HEK293 (cell line): ENCODE measurements around the gene GBF1.

Experiments used
- CTCF ChIA-PET: fragments of 350-600 bp; formaldehyde crosslinking; extraction: SDS; loops from one replicate; lab custom pipeline; 2021; ENCODE audit warnings: antibody characterized with exemption; lab: Yijun Ruan, JAX
- POLR2A ChIA-PET: fragments of 300-600 bp; formaldehyde crosslinking; extraction: SDS; loops from one replicate; lab custom pipeline; 2020; ENCODE audit warnings: antibody characterized with exemption, inconsistent platforms; lab: Yijun Ruan, JAX
- H3K27ac ChIP-seq: fragments of 200-500 bp; sonication (Bioruptor generic); 2 replicates; pipeline ENCODE4 v1.5.1; 2014; ENCODE audit warnings: low read depth, low read length, control low read depth, inconsistent platforms; ENCODE audit errors: extremely low read depth
- H3K36me3 ChIP-seq, 2 experiments: fragments of 200-500 bp in 1 of 2; sonication (Bioruptor generic) in 1 of 2; 1 replicate in 1 of 2; 2 replicates in 1 of 2; pipeline ENCODE4 v1.5.1; 2014 to 2017; ENCODE audit warnings: inconsistent platforms in 2 of 2, low read length in 2 of 2; ENCODE audit not compliant: control insufficient read depth in 2 of 2, insufficient read depth in 1 of 2
- H3K4me1 ChIP-seq: fragments of 200-500 bp; sonication (Bioruptor generic); 2 replicates; pipeline ENCODE4 v1.5.1; 2014; ENCODE audit warnings: mild to moderate bottlenecking, low read length, inconsistent platforms; ENCODE audit not compliant: control insufficient read depth, insufficient read depth
- H3K4me3 ChIP-seq: 2 replicates; pipeline ENCODE4 v1.5.1; 2011; ENCODE audit warnings: low read depth, mild to moderate bottlenecking, control low read depth, low read length, moderate library complexity
- H3K9me3 ChIP-seq: fragments of 200-500 bp; sonication (Bioruptor generic); 2 replicates; pipeline ENCODE4 v1.5.1; 2014; ENCODE audit warnings: low read depth, low read length, inconsistent platforms; ENCODE audit not compliant: control insufficient read depth, insufficient read depth
- GFI1B ChIP-seq: fragments of 450-650 bp; formaldehyde crosslinking; IDR thresholded peaks from 2 replicates; pipeline ENCODE4 v1.5.1; 2016; ENCODE audit warnings: missing biosample characterization, missing genetic modification characterization
- KLF1 ChIP-seq: fragments of 450-650 bp; formaldehyde crosslinking; IDR thresholded peaks from 2 replicates; pipeline ENCODE4 v1.5.1; 2016; ENCODE audit warnings: missing biosample characterization, missing genetic modification characterization
- SCRT2 ChIP-seq: fragments of 450-650 bp; formaldehyde crosslinking; IDR thresholded peaks from 2 replicates; pipeline ENCODE4 v1.5.1; 2016; ENCODE audit warnings: missing biosample characterization, missing genetic modification characterization
- SP2 ChIP-seq: fragments of 450-650 bp; formaldehyde crosslinking; IDR thresholded peaks from 2 replicates; pipeline ENCODE4 v1.5.1; 2016; ENCODE audit warnings: missing biosample characterization, missing genetic modification characterization
- WT1 ChIP-seq: fragments of 450-650 bp; formaldehyde crosslinking; IDR thresholded peaks from 2 replicates; pipeline ENCODE4 v1.5.1; 2016; ENCODE audit warnings: missing biosample characterization, missing genetic modification characterization
- ZBTB20 ChIP-seq: fragments of 450-650 bp; formaldehyde crosslinking; IDR thresholded peaks from 2 replicates; pipeline ENCODE4 v1.5.1; 2016; ENCODE audit warnings: missing biosample characterization, missing genetic modification characterization
- ZBTB8A ChIP-seq: fragments of 450-650 bp; formaldehyde crosslinking; IDR thresholded peaks from 2 replicates; pipeline ENCODE4 v1.5.1; 2016; ENCODE audit warnings: missing biosample characterization, missing genetic modification characterization
- ZNF214 ChIP-seq: fragments of 450-650 bp; formaldehyde crosslinking; IDR thresholded peaks from 2 replicates; pipeline ENCODE4 v1.5.1; 2017; ENCODE audit warnings: missing biosample characterization, mild to moderate bottlenecking, missing genetic modification characterization, borderline replicate concordance
- ZNF335 ChIP-seq: fragments of 450-650 bp; formaldehyde crosslinking; conservative IDR thresholded peaks from 2 replicates; pipeline ENCODE4 v1.5.1; 2016; ENCODE audit warnings: missing biosample characterization, missing genetic modification characterization
- ZNF341 ChIP-seq: fragments of 450-650 bp; formaldehyde crosslinking; IDR thresholded peaks from 2 replicates; pipeline ENCODE4; 2016; ENCODE audit warnings: low read depth, missing biosample characterization, missing genetic modification characterization
- ZNF433 ChIP-seq: fragments of 450-650 bp; formaldehyde crosslinking; IDR thresholded peaks from 2 replicates; pipeline ENCODE4 v1.5.1; 2016; ENCODE audit warnings: missing biosample characterization, missing genetic modification characterization, low read depth
- ZNF610 ChIP-seq: fragments of 450-650 bp; formaldehyde crosslinking; IDR thresholded peaks from 2 replicates; pipeline ENCODE4 v1.5.1; 2016; ENCODE audit warnings: missing biosample characterization, missing genetic modification characterization, borderline replicate concordance
- ZNF623 ChIP-seq: fragments of 450-650 bp; formaldehyde crosslinking; IDR thresholded peaks from 2 replicates; pipeline ENCODE4 v1.5.1; 2016; ENCODE audit warnings: missing biosample characterization, missing genetic modification characterization
- ZNF658 ChIP-seq: fragments of 450-650 bp; formaldehyde crosslinking; IDR thresholded peaks from 2 replicates; pipeline ENCODE4; 2016; ENCODE audit warnings: missing biosample characterization, missing genetic modification characterization
- ZNF76 ChIP-seq: fragments of 450-650 bp; formaldehyde crosslinking; IDR thresholded peaks from 2 replicates; pipeline ENCODE4; 2016; ENCODE audit warnings: low read depth, missing biosample characterization, missing genetic modification characterization, borderline replicate concordance
- TF ChIP-seq, protein P1 (sequence below): fragments of 450-650 bp; formaldehyde crosslinking; IDR thresholded peaks from 2 replicates; pipeline ENCODE4 v1.5.1; 2016; ENCODE audit warnings: missing biosample characterization, missing genetic modification characterization
- TF ChIP-seq, protein P2 (sequence below): fragments of 450-650 bp; formaldehyde crosslinking; IDR thresholded peaks from 2 replicates; pipeline ENCODE4 v1.5.1; 2016; ENCODE audit warnings: missing biosample characterization, missing genetic modification characterization
- TF ChIP-seq, protein P3 (sequence below): fragments of 450-650 bp; formaldehyde crosslinking; IDR thresholded peaks from 2 replicates; pipeline ENCODE4 v1.5.1; 2016; ENCODE audit warnings: missing biosample characterization, missing genetic modification characterization, low read depth

Gene GBF1

DNA sequence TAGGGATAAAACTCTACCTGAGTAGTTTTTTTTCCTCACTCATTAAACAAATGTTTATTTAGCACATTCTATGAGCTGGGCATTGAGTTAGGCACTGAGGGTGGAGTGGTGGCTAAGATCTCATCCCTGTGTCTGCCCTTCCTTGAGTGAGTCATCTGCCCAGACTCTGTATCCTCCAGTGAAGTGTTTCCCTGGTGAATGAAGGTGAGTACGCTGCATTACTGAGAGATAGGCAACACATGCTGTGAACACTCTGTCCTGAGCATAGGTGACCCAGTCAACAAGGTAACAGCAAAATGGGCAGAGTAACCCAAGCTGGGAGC is 9.8 kb upstream of the GBF1 start:
- H3K36me3 ChIP-seq: no peaks in the 10 kb centered on the region
- CTCF ChIA-PET: interaction anchor here (0.5 to 17.5 kb wide), 6 partner anchors 9 to 978 kb away, joined by 3 to 531 read pairs (median 5); partner anchors contain the start of gene GBF1
- POLR2A ChIA-PET: interaction anchor here (1.9 kb wide), 1 partner anchor 10 kb away, joined by 8 read pairs; the partner anchor contains the start of gene GBF1
- TF ChIP-seq SCRT2 (tag by site-specific recombination): no peak
- TF ChIP-seq, protein P1, sequence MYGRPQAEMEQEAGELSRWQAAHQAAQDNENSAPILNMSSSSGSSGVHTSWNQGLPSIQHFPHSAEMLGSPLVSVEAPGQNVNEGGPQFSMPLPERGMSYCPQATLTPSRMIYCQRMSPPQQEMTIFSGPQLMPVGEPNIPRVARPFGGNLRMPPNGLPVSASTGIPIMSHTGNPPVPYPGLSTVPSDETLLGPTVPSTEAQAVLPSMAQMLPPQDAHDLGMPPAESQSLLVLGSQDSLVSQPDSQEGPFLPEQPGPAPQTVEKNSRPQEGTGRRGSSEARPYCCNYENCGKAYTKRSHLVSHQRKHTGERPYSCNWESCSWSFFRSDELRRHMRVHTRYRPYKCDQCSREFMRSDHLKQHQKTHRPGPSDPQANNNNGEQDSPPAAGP (tag by site-specific recombination): 0 out of 2 replicates have a peak, but pooled peaks have one; percentile 35
- H3K27ac ChIP-seq: no peak overlapping the region
- no peak overlapping the region for H3K4me3 ChIP-seq
- no peaks in the 10 kb centered on the region for H3K9me3 ChIP-seq
- no peaks in the 10 kb centered on the region for H3K4me1 ChIP-seq

DNA sequence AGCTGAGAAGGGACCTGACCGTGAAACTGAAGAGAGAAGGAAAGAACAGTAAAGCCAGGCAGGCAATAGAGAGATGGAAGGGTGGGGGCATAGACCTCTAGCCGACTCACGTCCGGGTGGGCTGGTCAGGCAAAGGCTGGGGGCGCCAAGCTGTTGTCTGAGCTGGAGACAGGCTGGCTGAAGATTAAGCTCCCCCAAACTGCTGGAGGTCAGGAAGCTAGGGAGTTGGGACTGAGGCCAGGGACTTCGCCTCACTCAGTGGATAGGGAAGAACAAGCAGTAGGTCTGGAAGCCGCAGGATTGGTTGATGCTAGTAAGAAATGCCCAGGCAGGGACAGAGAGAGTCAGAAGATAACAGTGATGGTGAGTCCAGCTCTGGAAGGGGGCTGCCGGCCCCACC is 9.3 kb upstream of the GBF1 start:
- ChIA-PET POLR2A (interaction anchor here (1.9 kb wide), 1 partner anchor 10 kb away, joined by 8 read pairs; the partner anchor contains the start of gene GBF1), CTCF (interaction anchor here (0.6 to 17.5 kb wide), 5 partner anchors 8 to 978 kb away, joined by 3 to 531 read pairs (median 3); no protein-coding TSS in a partner anchor)
- Histone ChIP-seq H3K9me3 (no peaks in the 10 kb centered on the region), H3K4me3 (no peak overlapping the region), H3K36me3 (no peaks in the 10 kb centered on the region), H3K4me1 (no peaks in the 10 kb centered on the region), H3K27ac (no peak overlapping the region)
- no peak for TF ChIP-seq ZBTB20
- 0 out of 2 replicates have a peak, but pooled peaks have one; percentile 24 for TF ChIP-seq KLF1 (tag by site-specific recombination)

DNA sequence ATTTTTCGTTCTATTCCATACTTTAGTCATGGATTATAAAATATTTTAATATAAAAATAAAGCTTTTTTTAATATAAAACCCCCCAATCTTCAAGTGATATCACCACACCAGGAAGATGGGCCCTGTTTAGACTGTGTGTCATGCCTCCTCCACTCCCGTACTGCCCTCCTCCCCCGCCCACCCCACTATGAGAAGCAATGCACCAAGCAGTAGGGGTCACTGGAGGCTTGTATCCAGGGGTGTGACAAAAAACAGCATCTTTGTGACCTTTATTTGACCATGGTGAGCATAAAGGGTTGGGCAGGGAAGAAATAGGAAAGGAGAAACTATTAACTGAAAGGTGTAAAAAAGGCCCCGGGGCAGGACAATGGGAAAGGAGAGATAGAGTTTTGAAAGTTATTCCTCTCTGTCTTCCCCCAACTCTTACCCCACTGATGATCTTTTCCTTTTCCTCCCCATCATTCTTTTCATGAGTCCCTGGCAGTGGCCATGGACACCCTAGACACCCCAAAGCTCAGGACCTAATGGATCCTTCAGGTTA is 7.5 kb upstream of the GBF1 start:
- Histone ChIP-seq H3K27ac (no peak overlapping the region), H3K4me3 (no peak overlapping the region), H3K36me3 (no peaks in the 10 kb centered on the region), H3K4me1 (no peaks in the 10 kb centered on the region; the same call in 1 of the 2 replicates), H3K9me3 (no peaks in the 10 kb centered on the region)
- ChIA-PET POLR2A (interaction anchor here (0.5 kb wide), 1 partner anchor 126 kb away, joined by 3 read pairs; no protein-coding TSS in a partner anchor), CTCF (interaction anchor here (0.6 to 17.5 kb wide), 5 partner anchors 8 to 241 kb away, joined by 3 to 531 read pairs (median 4); no protein-coding TSS in a partner anchor)
- TF ChIP-seq ZBTB8A (no peak), ZNF623 (tag by site-specific recombination) (no peak)
- TF ChIP-seq, protein P2, sequence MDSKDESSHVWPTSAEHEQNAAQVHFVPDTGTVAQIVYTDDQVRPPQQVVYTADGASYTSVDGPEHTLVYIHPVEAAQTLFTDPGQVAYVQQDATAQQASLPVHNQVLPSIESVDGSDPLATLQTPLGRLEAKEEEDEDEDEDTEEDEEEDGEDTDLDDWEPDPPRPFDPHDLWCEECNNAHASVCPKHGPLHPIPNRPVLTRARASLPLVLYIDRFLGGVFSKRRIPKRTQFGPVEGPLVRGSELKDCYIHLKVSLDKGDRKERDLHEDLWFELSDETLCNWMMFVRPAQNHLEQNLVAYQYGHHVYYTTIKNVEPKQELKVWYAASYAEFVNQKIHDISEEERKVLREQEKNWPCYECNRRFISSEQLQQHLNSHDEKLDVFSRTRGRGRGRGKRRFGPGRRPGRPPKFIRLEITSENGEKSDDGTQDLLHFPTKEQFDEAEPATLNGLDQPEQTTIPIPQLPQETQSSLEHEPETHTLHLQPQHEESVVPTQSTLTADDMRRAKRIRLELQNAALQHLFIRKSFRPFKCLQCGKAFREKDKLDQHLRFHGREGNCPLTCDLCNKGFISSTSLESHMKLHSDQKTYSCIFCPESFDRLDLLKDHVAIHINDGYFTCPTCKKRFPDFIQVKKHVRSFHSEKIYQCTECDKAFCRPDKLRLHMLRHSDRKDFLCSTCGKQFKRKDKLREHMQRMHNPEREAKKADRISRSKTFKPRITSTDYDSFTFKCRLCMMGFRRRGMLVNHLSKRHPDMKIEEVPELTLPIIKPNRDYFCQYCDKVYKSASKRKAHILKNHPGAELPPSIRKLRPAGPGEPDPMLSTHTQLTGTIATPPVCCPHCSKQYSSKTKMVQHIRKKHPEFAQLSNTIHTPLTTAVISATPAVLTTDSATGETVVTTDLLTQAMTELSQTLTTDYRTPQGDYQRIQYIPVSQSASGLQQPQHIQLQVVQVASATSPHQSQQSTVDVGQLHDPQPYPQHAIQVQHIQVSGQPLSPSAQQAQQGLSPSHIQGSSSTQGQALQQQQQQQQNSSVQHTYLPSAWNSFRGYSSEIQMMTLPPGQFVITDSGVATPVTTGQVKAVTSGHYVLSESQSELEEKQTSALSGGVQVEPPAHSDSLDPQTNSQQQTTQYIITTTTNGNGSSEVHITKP (tag by site-specific recombination): peak; percentile 89

DNA sequence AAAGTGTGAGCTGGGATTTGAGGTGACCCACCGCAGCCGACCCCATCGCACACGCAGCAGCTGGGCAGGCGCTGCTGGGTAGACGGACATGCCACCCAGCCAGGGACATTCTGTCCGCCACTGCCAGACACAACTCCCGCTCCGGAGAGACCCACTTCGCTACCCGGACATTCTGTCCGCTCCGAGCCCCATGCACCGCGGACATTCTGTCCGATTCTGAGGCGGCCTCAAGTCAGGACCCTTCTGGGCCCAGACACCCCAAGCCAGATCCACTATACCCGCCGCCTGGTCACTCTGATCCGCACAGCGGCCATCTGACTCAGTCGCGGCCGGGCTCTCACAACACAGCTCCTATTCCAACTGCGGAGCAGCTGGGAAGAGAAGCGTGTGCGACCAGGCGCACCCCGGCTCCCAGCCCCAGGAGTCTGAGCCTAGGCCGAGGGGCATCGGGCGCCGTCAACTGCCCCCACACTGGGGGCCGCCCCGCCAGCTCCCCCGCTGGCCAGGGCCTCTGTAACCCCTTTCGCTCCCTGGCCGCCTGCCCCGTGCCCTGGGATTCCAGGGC is 4.8 kb upstream of the GBF1 start:
- ChIA-PET POLR2A (interaction anchor here (1.2 to 1.7 kb wide), 3 partner anchors 10 to 71 kb away, joined by 3 to 9 read pairs (median 4); no protein-coding TSS in a partner anchor), CTCF (interaction anchor here (0.6 to 17.5 kb wide), 4 partner anchors 10 to 429 kb away, joined by 3 to 531 read pairs (median 18); no protein-coding TSS in a partner anchor)
- Histone ChIP-seq H3K4me3 (no peak overlapping the region), H3K4me1 (no peaks in the 10 kb centered on the region; the same call in 1 of the 2 replicates), H3K9me3 (no peaks in the 10 kb centered on the region), H3K36me3 (no peaks in the 10 kb centered on the region), H3K27ac (no peak overlapping the region)
- TF ChIP-seq WT1 (tag by site-specific recombination): no peak
- no peak for TF ChIP-seq GFI1B
- no peak for TF ChIP-seq ZNF335 (tag by site-specific recombination)
- TF ChIP-seq SP2 (tag by site-specific recombination): no peak
- no peak for TF ChIP-seq ZNF658 (tag by site-specific recombination)
- TF ChIP-seq ZNF214: no peak
- no peak for TF ChIP-seq ZNF433 (tag by site-specific recombination)
- TF ChIP-seq ZNF610: no peak
- TF ChIP-seq ZNF341 (tag by site-specific recombination): no peak
- TF ChIP-seq, protein P3, sequence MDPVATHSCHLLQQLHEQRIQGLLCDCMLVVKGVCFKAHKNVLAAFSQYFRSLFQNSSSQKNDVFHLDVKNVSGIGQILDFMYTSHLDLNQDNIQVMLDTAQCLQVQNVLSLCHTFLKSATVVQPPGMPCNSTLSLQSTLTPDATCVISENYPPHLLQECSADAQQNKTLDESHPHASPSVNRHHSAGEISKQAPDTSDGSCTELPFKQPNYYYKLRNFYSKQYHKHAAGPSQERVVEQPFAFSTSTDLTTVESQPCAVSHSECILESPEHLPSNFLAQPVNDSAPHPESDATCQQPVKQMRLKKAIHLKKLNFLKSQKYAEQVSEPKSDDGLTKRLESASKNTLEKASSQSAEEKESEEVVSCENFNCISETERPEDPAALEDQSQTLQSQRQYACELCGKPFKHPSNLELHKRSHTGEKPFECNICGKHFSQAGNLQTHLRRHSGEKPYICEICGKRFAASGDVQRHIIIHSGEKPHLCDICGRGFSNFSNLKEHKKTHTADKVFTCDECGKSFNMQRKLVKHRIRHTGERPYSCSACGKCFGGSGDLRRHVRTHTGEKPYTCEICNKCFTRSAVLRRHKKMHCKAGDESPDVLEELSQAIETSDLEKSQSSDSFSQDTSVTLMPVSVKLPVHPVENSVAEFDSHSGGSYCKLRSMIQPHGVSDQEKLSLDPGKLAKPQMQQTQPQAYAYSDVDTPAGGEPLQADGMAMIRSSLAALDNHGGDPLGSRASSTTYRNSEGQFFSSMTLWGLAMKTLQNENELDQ (tag by site-specific recombination): no peak
- no peak for TF ChIP-seq ZNF76
